Inflammatory macrophage treated with lipopolysaccharide for 1 hour (primary cell): ENCODE data around the gene CPT2.
A peak's percentile ranks its signal among the peaks of the same experiment; 100 is the strongest.

ENCODE experiments used
- DNase-seq, 2 donors: peaks; one replicate each; pipeline ENCODE4 v3.0.0-alpha.2; 2020 to 2022

CPT2 gene

GRCh38 chr1:53196485-53197290 lies at the start of gene CPT2:
Gene CPT2 (plus strand): TSS chr1:53196824. CDS start chr1:53196944, 120 bp downstream.
- DNase-seq, result peak; percentile 95 to 96

GRCh38 chr1:53147174-53147573 lies 49.5 kb upstream of the CPT2 start:
- no peak for DNase-seq

GRCh38 chr1:53148123-53148522 lies 48.5 kb upstream of the CPT2 start:
- DNase-seq, result no peak

GRCh38 chr1:53153752-53154151 lies 42.9 kb upstream of the CPT2 start:
- DNase-seq, result no peak

GRCh38 chr1:53154859-53155438 lies 41.7 kb upstream of the CPT2 start:
- no peak for DNase-seq

- no peak for DNase-seq
Measured at GRCh38 chr1:53155534-53155933, 41.1 kb upstream of the CPT2 start.

- no peak for DNase-seq
Measured at GRCh38 chr1:53155945-53156344, 40.7 kb upstream of the CPT2 start.

- DNase-seq, result no peak
Measured at GRCh38 chr1:53156783-53157182, 39.8 kb upstream of the CPT2 start.

- no peak for DNase-seq
Measured at GRCh38 chr1:53158900-53159299, 37.7 kb upstream of the CPT2 start.

- no peak for DNase-seq
Measured at GRCh38 chr1:53160924-53161378, 35.7 kb upstream of the CPT2 start.

- no peak for DNase-seq
Measured at GRCh38 chr1:53162621-53163020, 34.0 kb upstream of the CPT2 start.

- no peak for DNase-seq
Measured at GRCh38 chr1:53163291-53163768, 33.3 kb upstream of the CPT2 start.

GRCh38 chr1:53165408-53165961 lies 31.1 kb upstream of the CPT2 start:
- no peak for DNase-seq

GRCh38 chr1:53166366-53166765 lies 30.3 kb upstream of the CPT2 start:
- DNase-seq, result no peak

- DNase-seq, result no peak
Measured at GRCh38 chr1:53166912-53167311, 29.7 kb upstream of the CPT2 start.

- DNase-seq, result peak; percentile 21 to 46
Measured at GRCh38 chr1:53172426-53173128, 24.0 kb upstream of the CPT2 start.

- peak; percentile 39 to 82 for DNase-seq
Measured at GRCh38 chr1:53174971-53175913, 21.4 kb upstream of the CPT2 start.

- no peak for DNase-seq
Measured at GRCh38 chr1:53176452-53177208, 20.0 kb upstream of the CPT2 start.

- no peak for DNase-seq
Measured at GRCh38 chr1:53180226-53180625, 16.4 kb upstream of the CPT2 start.

- no peak for DNase-seq
Measured at GRCh38 chr1:53180951-53181350, 15.7 kb upstream of the CPT2 start.

GRCh38 chr1:53182111-53182593 lies 14.5 kb upstream of the CPT2 start:
- peak; percentile 63 to 93 for DNase-seq
